Heart right ventricle (tissue), 16 donors: ENCODE measurements around the gene JADE1. TPM values are rescaled to one million over a fixed set of nuclear protein-coding genes. Genes with fewer than 3 reads are reported as not detected.
A peak's percentile ranks its signal among the peaks of the same experiment; 100 is the strongest.

Source experiments
- ATAC-seq, 8 donors: fragments of 200-7000 bp; cut with Tn5 transposase; one replicate each; pipeline ENCODE4 v1.9.1; 2020; ENCODE audit warnings: mild to moderate bottlenecking in 8 of 8, moderate library complexity in 8 of 8, moderate number of reproducible peaks in 1 of 8
- DNase-seq, 2 donors: peaks; one replicate each; pipeline ENCODE4 v3.0.0-alpha.2; 2020
- H3K27ac ChIP-seq, 10 donors: fragments of 200-600 bp; sonication (generic) in 2 of 10; one replicate each; pipeline versions ENCODE4 v1.5.0 to v1.8.0; 2020 to 2022; ENCODE audit warnings: mild to moderate bottlenecking in 3 of 10
- H3K27me3 ChIP-seq, 7 donors: fragments of 200-600 bp; one replicate each; pipeline ENCODE4 v1.8.0; 2021 to 2022; ENCODE audit warnings: mild to moderate bottlenecking in 2 of 7
- H3K36me3 ChIP-seq, 9 donors: fragments of 200-600 bp; sonication (generic) in 1 of 9; one replicate each; pipeline versions ENCODE4 v1.5.0 to v1.8.0; 2020 to 2022; ENCODE audit warnings: mild to moderate bottlenecking in 2 of 9
- H3K4me1 ChIP-seq, 9 donors: fragments of 200-600 bp; sonication (generic) in 1 of 9; one replicate each; pipeline versions ENCODE4 v1.5.0 to v1.8.0; 2020 to 2022; ENCODE audit warnings: mild to moderate bottlenecking in 4 of 9
- H3K4me3 ChIP-seq, 10 donors: fragments of 200-600 bp; sonication (generic) in 2 of 10; one replicate each; pipeline versions ENCODE4 v1.5.0 to v1.8.0; 2020 to 2022; ENCODE audit warnings: mild to moderate bottlenecking in 7 of 10, moderate library complexity in 2 of 10
- H3K9me3 ChIP-seq, 11 donors: fragments of 200-600 bp in 10 of 11; sonication (generic) in 2 of 11; one replicate each; pipeline versions ENCODE4 v1.5.0 to v1.8.0; 2013 to 2022; ENCODE audit warnings: mild to moderate bottlenecking in 2 of 11, control low read depth in 1 of 11, moderate library complexity in 1 of 11
- WGBS, 2 donors: extraction: QIAGEN DNeasy Blood & Tissue Kit; methylation state at CpG; one replicate each; pipeline ENCODE4 v1.1.7; 2013; ENCODE audit warnings: inconsistent platforms in 1 of 2; 5-methylcytosine and 5-hydroxymethylcytosine counted together
- intact Hi-C, 10 donors: fragments of 100-400 bp; cut with DNase I; formaldehyde crosslinking; loops; one replicate each; pipeline versions ENCODE4 v1.11.1 to v1.14.2; 2022
- polyA plus RNA-seq, 2 donors: library from polyadenylated mRNA; stranded (reverse); fragments of 200-250 nt; gene quantifications; one replicate each; pipeline ENCODE4 v1.2.3, GENCODE V29; 2013
- total RNA-seq, 10 donors: library from RNA; stranded (reverse); fragmentation: NEBNext Ultra II Directional in 3 of 10; extraction: Animal tissue kit (Norgen Biotek cat#: 25700) in 3 of 10; gene quantifications; one replicate each; pipeline versions ENCODE4 v1.2.1 to v1.2.4, GENCODE V29; 2021 to 2023
- TF ChIP-seq, protein P1 (sequence below), 9 donors: fragments of 200-600 bp; sonication (generic) in 2 of 9; IDR thresholded peaks; one replicate each; pipeline versions ENCODE4 v1.5.0 to v1.8.0; 2021 to 2022; ENCODE audit warnings: antibody characterized with exemption in 9 of 9, mild to moderate bottlenecking in 5 of 9, moderate library complexity in 1 of 9
- donor health status: Arrhythmogenic right ventricular cardiomyopathy.
- donor health status: ischemic (EF 13 %, LVEDD 7.1; RV severe dilation, severe dysfunction).
- donor health status: healthy with polysubstance abuse.
- donor health status: DM: no; HTN: yes; CAD: no.
- donor health status: DM: no; HTN: no; CAD: no.
- donor health status: ischemic (EF 25% LVEDD 6.9; RV normal size, moderate dysfunction).
- donor health status: ischemic (EF 25% LVEDD 5.7; RV mildly dilated, moderate dysfunction).
- donor health status: healthy.
- donor health status: DM: yes; HTN: yes; CAD: no.
- donor health status: Ischemic cardiomyopathy.
- donor health status: ischemic (EF 35%, LVEDD 5.7; RV mildly dilated, moderate dysfunction).
- donor health status: nonischemic (EF 11% LVEDD 7.7; RV severe dilation, severe dysfunction).
- donor health status: DM: yes; HTN: yes; CAD: no.
- donor health status: PGD.
- donor health status: ischemic (EF 29% LVEDD 5.4; RV normal size, mild dysfunction).
- donor health status: nonischemic (EF 23%, LVEDD 6.1; RV moderate dilation, normal function).

Gene JADE1
- total and polyA plus RNA-seq, 12 donors, result 12.1 to 32.3 (median 23.5) TPM

- H3K9me3 ChIP-seq, result no peaks in the 10 kb centered on the region
- no peak overlapping the region for H3K27ac ChIP-seq
- TF ChIP-seq, protein P1, sequence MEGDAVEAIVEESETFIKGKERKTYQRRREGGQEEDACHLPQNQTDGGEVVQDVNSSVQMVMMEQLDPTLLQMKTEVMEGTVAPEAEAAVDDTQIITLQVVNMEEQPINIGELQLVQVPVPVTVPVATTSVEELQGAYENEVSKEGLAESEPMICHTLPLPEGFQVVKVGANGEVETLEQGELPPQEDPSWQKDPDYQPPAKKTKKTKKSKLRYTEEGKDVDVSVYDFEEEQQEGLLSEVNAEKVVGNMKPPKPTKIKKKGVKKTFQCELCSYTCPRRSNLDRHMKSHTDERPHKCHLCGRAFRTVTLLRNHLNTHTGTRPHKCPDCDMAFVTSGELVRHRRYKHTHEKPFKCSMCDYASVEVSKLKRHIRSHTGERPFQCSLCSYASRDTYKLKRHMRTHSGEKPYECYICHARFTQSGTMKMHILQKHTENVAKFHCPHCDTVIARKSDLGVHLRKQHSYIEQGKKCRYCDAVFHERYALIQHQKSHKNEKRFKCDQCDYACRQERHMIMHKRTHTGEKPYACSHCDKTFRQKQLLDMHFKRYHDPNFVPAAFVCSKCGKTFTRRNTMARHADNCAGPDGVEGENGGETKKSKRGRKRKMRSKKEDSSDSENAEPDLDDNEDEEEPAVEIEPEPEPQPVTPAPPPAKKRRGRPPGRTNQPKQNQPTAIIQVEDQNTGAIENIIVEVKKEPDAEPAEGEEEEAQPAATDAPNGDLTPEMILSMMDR (IDR thresholded peaks at IDR 0.05), result no peak
- DNase-seq, result no peak
- intact Hi-C loops, result no loop called here
- WGBS, 2 donors, result 77 to 85% methylated on average over 2 of the region's 2 CpGs
- no peak for ATAC-seq
- H3K4me1 ChIP-seq, result no peaks in the 10 kb centered on the region
- H3K27me3 ChIP-seq, result no peaks in the 10 kb centered on the region
- H3K36me3 ChIP-seq, result peaks cover 0 to 12% (median 0%) of the 10 kb centered on the region in 9 donors
- no peak overlapping the region for H3K4me3 ChIP-seq
Observed at GRCh38 chr4:128879971-128880370, 70.5 kb downstream of the JADE1 start.

DNA sequence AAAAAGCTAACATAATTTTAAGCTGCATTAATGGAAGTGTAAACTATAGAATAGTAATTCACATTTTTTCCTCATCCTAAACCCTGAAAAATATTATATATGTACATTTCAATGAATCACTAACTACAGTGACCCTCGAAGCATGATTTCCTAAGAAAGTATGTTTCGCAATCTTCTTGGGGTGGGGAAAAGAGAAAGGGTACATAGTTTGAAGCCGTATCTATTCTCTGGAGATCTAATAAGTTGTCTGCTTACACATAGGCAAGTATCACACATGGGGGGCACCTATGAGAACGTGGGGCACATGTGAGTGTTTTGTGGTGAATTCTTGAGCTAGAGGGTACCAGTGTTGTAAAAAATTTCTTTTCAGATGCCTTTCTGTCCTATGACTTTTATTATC, 71.2 kb downstream of the JADE1 start:
- TF ChIP-seq, protein P1 (IDR thresholded peaks at IDR 0.05), result no peak
- intact Hi-C loops, result no loop called here
- H3K27me3 ChIP-seq, result no peaks in the 10 kb centered on the region
- 86 to 94% methylated on average over 4 of the region's 4 CpGs for WGBS, 2 donors
- H3K4me3 ChIP-seq, result no peak overlapping the region
- DNase-seq (no peak), ATAC-seq (no peak)
- no peaks in the 10 kb centered on the region for H3K9me3 ChIP-seq
- H3K4me1 ChIP-seq, result no peaks in the 10 kb centered on the region
- no peak overlapping the region for H3K27ac ChIP-seq
- peaks cover 0 to 5% (median 0%) of the 10 kb centered on the region in 9 donors for H3K36me3 ChIP-seq

DNA sequence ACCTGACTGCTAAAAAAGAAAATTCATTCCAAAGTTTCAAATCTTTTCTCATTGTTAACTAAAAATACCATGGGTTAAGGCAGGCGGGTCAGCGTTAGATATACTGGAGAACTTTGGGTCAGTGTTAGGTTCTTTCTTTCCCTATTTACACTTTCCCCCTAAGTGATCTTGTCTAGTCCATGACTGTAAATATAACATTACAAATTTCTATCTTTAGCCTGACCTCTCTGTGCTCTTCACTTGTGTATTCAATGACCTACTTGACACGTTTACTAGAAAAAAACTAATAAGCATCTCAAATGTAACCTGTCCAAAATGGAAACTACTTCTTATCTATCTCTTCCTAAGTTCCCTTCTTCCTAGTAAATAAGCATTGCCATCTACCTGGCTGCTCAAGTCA, 95.3 kb downstream of the JADE1 start:
- ATAC-seq, result peak in 1 of 8 donors; percentile 49
- Histone ChIP-seq H3K9me3 (peaks cover 0 to 5% (median 0%) of the 10 kb centered on the region in 11 donors), H3K4me3 (no peak overlapping the region), H3K36me3 (no peaks in the 10 kb centered on the region), H3K27me3 (no peaks in the 10 kb centered on the region), H3K27ac (no peak overlapping the region), H3K4me1 (peaks cover 0 to 17% (median 0%) of the 10 kb centered on the region in 9 donors)
- intact Hi-C loops, result no loop called here
- no peak for DNase-seq
- TF ChIP-seq, protein P1 (IDR thresholded peaks at IDR 0.05), result no peak
- 71 to 74% methylated on average over 3 of the region's 3 CpGs for WGBS, 2 donors

- Histone ChIP-seq H3K4me1 (peaks cover 0 to 17% (median 0%) of the 10 kb centered on the region in 9 donors), H3K27me3 (no peaks in the 10 kb centered on the region), H3K4me3 (no peak overlapping the region), H3K27ac (no peak overlapping the region), H3K9me3 (no peaks in the 10 kb centered on the region), H3K36me3 (no peaks in the 10 kb centered on the region)
- intact Hi-C loops, result no loop called here
- TF ChIP-seq, protein P1 (IDR thresholded peaks at IDR 0.05), result no peak
- DNase-seq, result no peak
- no peak for ATAC-seq
- WGBS, 2 donors, result 69 to 73% methylated on average over 1 of the region's 1 CpG
Observed at GRCh38 chr4:128906581-128906980, 97.1 kb downstream of the JADE1 start.
